Stromal cell of bone marrow (primary cell): Measurements from ENCODE around the gene AP2B1.
"Not testable (repeated sequence)": the region's sequence is repeated elsewhere in the genome, so short reads cannot be mapped to it uniquely, and the experiment has no call there.

ENCODE experiments used
- DNase-seq: peaks from one replicate; pipeline ENCODE4 v3.0.0-alpha.2; 2012; ENCODE audit warnings: low read depth

Gene AP2B1

DNA sequence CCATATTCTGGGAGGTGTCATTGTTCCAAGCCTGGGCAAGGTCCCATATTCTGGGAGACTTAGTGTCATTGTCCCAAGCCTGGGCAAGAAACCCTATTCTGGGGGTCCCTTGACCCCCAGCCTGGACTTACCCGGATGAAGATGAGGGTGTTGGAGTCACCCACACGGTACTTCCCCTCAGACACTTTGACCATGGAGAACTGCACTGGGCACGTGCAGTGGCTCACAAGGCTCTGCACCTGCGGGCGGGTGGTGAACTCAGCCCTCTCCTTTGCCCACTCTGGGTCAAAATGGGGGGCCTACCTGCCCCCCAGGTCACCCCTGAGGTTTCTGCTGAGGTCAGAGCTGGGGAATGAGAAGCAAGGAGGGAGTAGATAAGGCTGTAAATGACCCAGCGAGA, 161.9 kb downstream of the AP2B1 start:
- no peak for DNase-seq

DNA sequence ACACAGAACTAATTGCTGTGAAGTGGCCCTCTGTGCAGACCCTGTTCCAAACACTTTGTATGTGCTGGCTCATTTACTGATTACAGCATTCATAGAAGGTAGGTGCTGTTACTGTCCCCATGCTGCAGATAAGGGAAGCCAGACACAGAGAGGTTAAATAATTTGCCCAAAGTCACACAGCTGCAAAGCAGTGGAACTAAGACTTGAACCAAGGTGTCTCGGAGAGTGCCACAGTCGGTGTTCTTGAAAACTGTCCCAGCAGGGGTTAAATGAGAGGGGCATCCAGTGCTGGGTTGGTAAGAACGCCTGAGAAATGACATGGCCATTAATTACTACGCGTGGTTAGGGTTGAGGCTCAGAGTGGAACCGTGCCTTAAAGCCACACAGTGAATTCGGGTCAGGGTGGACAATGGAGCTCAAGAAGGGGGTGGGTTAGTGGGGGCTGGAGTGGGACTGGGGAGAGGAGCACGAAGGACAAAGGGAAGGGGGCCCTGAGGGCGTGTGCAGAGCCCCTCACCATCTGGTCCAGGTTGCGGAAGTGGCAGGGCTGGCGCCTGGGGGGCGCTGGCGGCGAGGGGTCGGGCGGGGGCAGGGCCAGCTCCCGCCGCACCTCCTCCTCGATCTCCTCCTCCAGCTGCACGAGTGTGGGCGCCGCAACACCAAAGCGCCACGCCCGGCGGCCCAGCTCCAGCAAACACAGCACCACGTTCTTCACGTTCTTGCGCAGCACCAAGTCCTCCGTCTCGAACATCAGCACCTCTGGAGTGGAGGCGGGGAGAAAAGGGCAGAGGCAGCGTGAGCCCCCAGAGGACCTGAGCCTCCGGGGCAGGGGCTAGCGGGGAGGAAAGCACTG, 162.7 kb downstream of the AP2B1 start:
- no peak for DNase-seq

DNA sequence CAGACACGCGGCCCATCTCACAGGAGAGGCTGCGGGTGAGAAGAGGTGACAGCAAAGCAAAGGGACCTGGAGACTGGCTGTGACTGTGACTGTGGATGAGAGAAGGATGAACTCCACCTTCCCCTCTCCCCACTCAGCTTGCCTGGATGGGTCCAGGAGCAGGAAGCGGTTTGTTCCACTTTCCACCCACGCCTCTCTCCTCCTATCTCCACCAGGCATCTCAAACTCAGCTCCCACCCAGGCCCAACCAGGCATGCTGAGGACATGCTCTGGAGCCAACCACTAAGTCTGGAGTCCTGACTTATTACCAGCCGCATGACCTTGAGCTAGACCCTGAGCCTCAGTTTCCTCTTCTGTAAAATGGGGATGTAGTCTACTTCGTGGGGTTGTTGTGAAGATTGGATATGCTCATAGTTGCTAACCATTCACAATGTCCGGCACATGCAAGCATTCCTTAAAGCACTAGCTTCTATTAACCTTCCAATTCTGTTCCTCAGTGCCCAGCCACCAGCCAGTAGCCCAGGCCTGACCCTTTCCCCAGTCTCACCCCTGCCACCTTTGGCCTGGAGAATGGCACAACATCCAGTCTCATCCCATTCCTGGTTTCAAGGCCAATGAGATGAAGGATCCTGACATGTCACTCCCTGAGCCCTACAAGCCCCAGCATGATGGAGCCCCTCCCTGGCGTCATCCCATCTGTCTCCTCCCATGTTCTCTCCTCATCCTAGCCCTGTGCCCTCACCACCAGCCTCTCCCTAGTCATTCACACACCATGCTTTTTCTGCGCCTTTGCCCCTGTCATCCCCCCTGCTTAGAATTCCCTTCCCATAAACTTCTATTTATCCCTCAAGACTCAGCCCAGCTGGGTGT, 163.6 kb downstream of the AP2B1 start:
- no peak for DNase-seq

DNA sequence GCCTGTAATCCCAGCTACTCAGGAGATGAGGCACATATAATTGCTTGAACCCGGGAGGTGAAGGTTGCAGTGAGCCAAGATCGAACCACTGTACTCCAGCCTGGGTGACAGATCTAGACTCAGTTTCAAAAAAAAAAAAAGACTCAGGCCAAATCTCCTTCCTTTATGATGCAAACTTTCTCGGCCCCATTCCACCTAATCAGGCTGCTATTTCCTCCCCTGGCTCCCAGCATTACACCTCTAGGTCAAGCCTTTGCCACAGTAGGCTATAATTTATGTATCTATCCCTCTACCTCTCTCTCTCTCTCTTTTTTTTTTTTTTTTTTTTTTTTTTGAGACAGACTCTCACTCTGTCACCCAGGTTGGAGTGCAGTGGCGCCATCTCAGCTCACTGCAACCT, 164.4 kb downstream of the AP2B1 start:
- DNase-seq: not testable (repeated sequence)

DNA sequence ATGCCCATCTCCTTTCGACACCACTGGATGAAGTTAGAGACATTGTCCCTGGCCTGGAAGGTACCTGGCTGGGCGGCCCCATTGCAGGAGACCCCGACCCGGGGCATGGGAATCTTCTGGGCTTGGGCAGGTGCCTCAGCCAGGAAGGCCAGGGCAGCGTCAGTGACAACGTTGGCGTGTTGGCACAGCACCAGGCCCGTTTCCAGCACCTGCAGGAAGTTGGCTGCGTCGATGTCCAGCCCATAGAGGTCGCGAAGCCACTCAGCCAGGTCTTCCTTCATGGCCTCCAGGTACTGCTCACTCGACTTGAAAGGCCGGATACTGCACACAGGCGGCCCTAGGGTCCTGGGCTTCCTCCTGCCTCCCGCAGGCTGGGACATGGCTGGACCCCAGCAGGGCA, 165.3 kb downstream of the AP2B1 start:
- DNase-seq: no peak

DNA sequence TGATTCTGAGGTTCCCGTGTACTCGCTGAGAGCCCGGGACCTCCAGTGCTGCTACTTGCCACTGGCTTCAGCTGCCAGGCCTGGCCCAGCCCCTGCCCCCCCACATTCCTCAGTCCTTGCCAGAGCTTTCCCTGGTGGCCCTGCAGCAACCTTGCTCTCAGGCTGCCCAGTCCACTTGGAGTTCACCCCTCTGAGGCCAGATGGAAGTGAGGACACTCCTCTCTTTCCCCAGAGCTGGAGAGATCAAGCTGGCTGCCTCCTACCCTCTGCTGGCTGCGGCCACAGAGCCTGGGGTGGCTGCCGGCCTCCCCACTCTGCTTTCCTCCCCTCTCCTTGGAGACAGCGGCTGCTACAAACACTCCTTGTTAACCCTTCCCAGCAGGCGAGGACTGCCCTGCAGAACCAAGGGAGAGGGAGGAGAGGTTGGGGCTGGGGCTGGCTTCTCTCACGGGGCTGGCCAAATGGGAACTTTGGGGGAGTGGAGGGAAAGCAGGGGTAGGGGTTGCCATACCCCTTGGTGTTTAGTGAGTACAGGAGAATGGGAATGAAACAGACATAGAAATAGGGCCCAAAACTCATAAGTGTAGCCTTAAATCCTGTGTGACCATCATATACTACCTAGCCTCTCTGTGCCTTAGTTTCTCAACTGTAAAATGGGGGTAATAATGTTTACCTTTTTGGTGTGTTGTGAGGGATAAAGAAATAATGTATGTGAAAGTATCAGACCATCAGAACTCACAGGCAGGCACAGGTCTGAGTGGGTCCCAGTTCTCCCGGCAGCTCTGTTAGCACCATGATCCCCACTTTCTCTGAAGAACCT, 166.0 kb downstream of the AP2B1 start, which contains the start of gene GAS2L2:
TSS of gene GAS2L2 (minus strand) at position 295 of the 820 bp plus-strand sequence. CDS start 389 bp downstream, outside the sequence.
- no peak for DNase-seq

DNA sequence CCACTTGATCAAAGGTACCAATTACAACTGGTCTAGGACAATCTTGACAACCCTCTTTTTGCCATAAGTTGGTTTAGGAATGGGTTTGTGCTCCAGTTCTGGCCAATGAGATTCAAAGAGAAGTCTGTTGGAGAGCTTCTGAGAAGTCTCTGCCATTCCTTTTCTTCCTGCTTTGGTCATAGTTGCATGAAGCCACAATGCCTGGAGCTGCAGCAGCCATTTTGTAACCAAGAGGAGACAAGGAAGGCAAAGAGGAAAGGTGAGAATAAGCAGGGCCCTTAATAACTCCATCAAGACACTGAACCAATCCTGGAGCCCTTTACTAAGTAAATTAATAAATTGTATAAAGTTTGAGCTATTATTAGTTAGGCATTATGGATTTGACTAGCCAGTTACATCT, 170.1 kb downstream of the AP2B1 start:
- DNase-seq: no peak

DNA sequence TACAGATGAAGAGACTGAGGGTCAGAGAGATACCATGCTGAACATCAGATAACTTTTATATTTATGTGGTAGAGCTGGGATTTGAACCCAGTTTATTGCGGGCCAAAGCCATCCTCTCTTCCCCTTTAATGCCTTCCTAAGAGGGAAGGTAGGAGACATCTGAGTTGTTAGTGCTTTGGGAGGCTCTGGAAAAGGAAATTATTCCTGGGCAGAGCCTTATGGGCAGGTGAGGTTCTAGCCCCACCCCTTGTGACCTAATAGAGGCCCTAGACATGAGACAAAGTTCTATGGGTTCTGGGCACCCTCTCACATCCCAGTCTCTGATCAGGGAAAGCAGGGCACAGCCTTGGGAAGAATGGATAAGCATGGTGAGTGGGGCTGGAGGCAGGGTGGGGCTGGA, 173.5 kb downstream of the AP2B1 start, which contains the start of gene C17orf50:
TSS of gene C17orf50 (plus strand) at position 301 of the 400 bp plus-strand sequence. CDS start at position 356, 55 bp downstream.
- DNase-seq: no peak

DNA sequence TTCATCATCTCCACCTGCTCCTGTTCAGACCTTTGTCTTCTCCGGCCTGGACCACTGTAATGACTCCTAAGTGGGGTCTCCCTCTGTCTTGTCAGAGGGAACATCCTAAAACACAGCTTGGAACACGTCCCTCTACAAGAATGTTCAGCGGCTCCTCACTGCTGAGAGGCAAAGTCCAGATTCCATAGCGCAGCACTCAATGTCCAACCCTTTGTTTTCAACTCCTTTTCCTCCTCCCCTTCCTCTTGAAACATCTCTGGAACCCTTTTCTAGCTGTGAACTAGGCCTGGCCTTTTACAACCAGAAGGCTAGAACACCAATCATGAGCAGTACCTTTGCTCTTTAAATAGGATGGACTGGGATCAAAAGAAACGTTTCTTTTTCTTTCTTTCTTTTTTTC, 174.5 kb downstream of the AP2B1 start:
- no peak for DNase-seq

DNA sequence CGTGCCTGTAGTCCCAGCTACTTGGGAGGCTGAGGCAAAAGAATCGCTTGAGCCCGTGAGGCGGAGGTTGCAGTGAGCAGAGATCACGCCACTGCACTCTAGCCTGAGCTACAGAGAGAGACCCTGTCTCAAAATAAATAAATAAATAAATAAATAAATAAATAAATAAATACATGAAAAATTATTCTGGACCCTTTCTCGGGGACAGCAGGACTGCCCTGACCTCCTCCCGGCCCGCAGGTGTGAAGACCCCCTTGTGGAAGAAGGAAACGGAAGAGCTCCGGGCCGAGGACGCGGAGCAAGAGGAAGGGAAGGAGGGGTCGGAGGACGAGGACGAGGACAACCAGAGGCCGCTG, 176.6 kb downstream of the AP2B1 start:
- DNase-seq: no peak

DNA sequence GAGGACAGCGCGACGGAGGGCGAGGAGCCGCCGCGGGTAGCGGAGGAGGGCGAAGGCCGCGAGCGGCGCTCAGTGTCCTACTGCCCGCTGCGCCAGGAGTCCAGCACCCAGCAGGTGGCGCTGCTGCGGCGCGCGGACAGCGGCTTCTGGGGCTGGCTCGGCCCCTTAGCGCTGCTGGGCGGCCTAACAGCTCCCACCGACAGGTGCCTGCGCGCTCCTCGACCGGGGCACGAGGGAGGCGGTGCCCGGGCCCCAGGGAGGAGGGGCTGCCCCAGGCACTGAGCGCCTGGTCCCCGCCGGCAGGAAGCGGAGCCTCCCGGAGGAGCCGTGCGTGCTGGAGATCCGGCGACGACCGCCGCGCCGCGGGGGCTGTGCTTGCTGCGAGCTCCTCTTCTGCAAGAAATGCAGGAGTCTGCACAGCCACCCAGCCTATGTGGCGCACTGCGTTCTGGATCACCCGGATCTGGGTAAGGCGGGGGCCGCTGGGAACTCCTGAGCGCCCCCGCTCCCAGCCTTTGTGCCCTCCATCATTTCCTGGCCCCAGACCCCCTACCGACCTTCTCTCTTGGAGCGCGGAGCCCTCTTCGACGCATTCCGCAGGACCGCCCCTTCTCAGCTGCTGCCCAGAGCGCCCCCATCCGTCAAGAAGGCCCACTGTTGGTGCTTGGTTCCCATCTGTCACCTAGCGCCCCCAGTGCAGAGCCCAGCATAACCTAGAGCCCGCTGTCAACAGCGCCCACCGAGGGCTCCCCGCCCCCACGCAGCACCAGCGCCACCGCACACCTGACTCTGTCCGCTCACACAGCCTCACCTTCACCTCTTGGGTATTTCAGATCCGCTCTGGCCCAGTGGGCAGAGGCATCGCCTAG, 177.2 kb downstream of the AP2B1 start:
- no peak for DNase-seq

DNA sequence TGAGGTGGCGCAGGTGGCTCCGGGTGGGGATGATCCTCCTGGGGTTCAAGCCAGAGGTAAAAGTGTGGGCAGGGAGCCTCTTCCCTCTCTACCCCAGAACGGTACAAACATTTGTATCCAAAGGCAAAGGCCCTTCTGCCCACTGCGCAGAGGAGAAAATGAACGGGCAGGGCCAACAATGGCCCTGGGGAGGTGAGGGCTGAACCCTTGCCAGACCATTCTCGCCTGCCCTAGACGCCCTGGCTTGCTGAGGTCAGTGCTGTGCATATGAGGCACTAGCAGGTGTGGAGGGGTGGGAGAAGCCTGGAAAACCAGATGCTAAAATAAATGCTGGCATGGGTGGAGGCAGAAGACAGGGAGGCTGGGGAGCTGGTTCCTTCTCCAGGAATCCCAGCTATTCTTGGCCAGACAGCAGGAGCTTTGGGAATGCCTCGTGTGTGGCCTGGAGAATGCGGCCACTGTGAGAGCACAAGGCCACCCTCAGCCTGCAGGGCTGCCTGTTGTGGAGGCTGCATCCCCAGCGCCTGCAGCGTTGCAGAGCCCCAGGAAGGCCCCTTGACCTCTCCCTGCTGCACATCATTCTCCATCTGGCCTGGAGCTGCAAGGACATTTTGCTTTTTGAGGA, 178.1 kb downstream of the AP2B1 start:
- no peak for DNase-seq

DNA sequence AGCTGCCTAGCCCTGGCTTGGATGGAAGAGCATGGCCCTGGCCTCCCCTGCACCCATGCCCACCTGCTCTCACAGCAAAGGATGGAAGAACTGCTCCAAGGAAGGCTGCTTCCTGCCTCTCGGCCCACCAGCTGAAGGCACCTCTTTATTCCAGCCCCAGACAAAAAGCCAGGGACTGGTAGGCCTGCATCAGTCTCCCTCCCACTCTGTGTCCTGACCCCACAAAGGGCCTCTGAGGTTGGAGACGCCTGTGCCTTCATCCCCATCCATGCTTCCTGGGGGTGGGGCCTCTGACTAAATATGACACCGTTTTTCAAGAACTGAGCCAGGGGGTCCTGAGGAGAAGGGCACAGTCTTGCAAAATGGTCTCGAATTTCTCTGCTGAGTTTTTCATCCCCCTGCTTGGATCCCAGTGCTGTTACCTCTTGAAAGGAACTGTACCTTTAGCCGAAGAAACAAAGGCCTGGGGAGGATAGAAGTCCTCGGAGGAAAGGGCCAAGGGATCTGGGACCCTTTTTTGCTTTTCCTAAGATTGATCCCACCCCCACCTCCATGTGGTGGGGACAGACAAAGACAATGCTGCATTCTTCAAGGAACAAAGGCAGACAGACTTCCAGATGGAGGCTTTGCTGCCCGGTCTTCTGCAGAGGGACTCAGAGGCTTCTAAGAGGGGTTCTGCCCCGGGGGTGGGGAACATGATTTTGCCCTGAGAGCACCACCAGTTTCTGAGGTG, 178.8 kb downstream of the AP2B1 start:
- DNase-seq: no peak

DNA sequence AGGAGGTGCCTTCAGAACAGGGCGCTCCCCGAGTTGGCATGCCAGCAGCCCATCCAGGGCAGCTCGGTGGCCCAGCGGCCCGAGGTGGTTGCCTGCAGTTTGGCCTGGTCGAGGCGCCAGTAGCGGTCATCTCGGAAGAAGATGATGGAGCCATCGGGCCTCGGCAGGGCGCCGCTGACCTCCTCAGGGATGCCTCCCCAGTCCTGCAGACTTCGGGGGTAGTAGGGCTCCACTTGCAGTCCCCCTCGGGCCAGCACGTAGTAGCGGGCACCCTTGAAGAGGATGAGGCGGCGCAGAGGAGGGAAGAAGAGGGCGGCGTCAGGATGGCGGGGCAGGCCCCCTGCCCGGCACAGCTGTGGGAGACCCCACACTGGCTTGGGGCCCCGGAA, 179.4 kb downstream of the AP2B1 start:
- no peak for DNase-seq

DNA sequence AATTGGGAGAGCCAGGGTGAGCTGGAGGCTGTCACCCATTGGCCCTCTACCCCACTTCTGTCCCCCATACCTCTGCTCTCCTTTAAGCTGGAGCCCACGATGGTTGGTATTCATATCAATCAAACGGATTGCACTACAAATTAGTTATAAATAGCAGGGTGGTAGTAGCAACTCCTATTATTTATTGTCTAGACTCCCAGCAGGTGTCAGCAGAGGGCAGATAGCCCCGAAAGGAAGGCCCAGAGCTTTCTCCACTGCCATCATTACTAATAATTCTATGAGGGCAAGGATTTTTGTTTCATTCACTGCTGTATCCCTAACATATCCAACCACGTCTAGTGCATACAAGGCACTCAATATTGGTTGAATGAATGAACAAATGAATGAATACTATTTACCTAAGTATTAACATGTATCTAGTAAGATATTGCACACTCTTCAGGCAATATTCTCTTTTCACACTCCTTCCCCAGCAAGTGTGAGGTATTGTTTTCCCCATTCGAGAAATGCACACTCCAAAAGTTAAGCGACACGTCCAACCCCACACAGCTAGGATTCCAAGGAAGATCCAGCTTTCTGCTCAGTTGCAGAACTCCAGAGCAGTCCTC, 179.9 kb downstream of the AP2B1 start:
- no peak for DNase-seq

DNA sequence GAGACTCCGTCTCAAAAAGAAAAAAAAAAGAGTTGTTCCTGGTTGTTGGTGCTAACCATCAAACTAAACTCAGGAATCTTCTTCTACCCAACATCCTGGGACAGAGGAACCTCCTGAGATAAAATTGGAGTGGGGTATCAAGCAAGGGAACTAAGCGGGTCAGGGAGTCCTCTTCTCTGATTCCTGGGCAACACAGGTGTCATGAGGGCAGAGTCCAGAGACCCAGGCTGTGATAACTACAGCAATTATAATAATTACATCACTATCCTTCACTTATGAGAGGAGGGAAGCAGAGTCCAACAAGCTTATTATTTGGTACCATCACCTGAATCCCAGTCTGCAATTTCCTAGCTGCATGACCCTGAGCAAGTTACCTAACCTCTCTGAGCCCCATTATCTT, 181.7 kb downstream of the AP2B1 start:
- DNase-seq: no peak

DNA sequence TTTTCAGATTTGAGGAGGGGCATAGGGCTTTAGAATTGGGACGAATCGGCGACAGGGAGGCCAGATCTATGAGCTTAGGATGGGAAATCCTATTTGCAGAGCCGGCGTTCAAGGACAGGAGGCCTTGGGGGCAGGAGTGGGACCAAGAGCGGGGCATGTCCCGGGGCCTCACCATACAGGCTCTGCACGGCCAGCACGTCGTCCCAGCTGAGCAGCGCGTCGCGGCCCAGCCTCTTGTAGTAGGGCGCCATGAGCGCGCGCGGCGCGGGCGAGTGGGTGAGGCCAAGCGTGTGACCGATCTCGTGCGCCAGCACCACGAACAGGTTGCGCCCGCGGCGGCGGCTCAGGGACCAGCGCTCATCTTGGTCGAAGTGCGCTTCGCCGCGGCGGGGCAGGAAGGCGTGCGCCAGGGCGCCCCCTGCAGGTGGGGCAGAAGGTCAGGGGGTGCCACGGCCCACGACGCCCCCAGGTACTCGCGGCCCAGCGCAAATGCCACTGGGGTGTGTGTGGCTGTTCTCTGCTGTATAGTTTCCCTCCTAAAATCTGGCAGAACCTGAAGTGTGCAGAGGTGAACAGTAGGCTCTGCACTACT, 182.9 kb downstream of the AP2B1 start:
- no peak for DNase-seq

DNA sequence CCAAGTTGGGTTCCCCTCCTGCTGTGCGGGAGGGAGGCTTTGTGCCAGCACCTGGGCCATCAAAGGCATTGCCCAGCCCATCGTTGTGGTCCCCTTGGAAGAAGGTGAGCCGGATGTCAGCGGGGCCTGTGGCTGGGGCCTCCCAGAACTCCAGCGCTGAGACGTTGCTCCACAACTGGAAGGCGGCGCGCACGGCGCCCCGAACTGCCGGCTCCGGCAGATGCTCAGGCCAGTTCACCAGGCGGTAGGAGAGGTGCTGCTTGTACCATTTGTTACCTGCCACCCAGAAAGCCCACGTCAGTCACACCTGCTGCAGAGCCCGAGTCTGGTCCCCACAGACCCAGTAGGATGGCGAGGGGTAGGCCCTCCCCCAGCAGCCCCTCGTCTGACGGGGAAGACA, 186.0 kb downstream of the AP2B1 start:
- DNase-seq: no peak
